ENCODE measurements around the gene DLX4. TPM values are rescaled to one million over a fixed set of nuclear protein-coding genes. Genes with fewer than 3 reads are reported as not detected.
A peak's percentile ranks its signal among the peaks of the same experiment; 100 is the strongest.

Gene DLX4
- total and polyA plus RNA-seq, 2 of the 4 experiments (the other 2 are of a cell fraction), result not detected

GRCh38 chr17:49997773-49998703, 29.0 kb downstream of the DLX4 start:
- H2BK120ac ChIP-seq (ENCODE audit: low read depth, low read length), result no peak overlapping the region
- H3K4me2 ChIP-seq (ENCODE audit: low read depth, low read length), result no peak overlapping the region
- dilution Hi-C loops (cut with HindIII; ENCODE audit: low sequenced_read_pairs, unreplicated experiment) (no loop called here), intact Hi-C loops (cut with micrococcal nuclease) (loop anchor here (1.0 to 5.0 kb wide), 6 partner anchors 46 to 428 kb away; no protein-coding TSS in a partner anchor), in situ Hi-C loops (cut with MboI; ENCODE audit: low sequenced_read_pairs) (loop anchor here (5.0 to 10.0 kb wide), 3 partner anchors 136 to 426 kb away; partner anchors contain the start of gene SLC35B1)
- no peak overlapping the region for H3K4ac ChIP-seq (ENCODE audit: low read depth, low read length)
- no peak overlapping the region for H4K8ac ChIP-seq (ENCODE audit: low read depth in 2 of 2, low read length in 2 of 2)
- CTCF ChIA-PET, result interaction anchor here (0.6 to 3.7 kb wide), 6 partner anchors 98 to 352 kb away, joined by 3 to 21 read pairs (median 4); no protein-coding TSS in a partner anchor
- POLR2A ChIA-PET (ENCODE audit: unreplicated experiment), result no interaction called here
- peaks cover 4% of the 10 kb centered on the region; the same call in 1 of the 2 replicates for H4K20me1 ChIP-seq (ENCODE audit: insufficient read depth, low read length)
- peaks cover 2% of the 10 kb centered on the region; the same call in 1 of the 2 replicates for H3K9me3 ChIP-seq (ENCODE audit: control insufficient read depth, insufficient read depth, low read length)
- no peaks in the 10 kb centered on the region for H3K79me1 ChIP-seq (ENCODE audit: low read depth in 1 of 2, low read length in 2 of 2)
- no peak overlapping the region for H3K9ac ChIP-seq (ENCODE audit: low read depth, low read length)
- H3K23ac ChIP-seq (ENCODE audit: low read depth, low read length), result no peak overlapping the region
- no peak overlapping the region for H2BK5ac ChIP-seq (ENCODE audit: low read depth, low read length, poor library complexity, severe bottlenecking)
- no peak overlapping the region for H2AK9ac ChIP-seq (replicated peaks; ENCODE audit: low read depth, low read length, poor library complexity)
- no peaks in the 10 kb centered on the region for H3K9me1 ChIP-seq (ENCODE audit: insufficient read depth, low read length)
- peaks cover 73% of the 10 kb centered on the region for H3K27me3 ChIP-seq (ENCODE audit: control insufficient read depth, insufficient read depth, low read length)
- ATAC-seq (ENCODE audit: low read depth) (peak; percentile 73), DNase-seq (peak; percentile 77)
- no peak overlapping the region for H2BK20ac ChIP-seq (ENCODE audit: low read depth, low read length)
- H4K91ac ChIP-seq (ENCODE audit: insufficient read depth, low read depth, low read length), result no peak overlapping the region
- peaks cover 3% of the 10 kb centered on the region; the same call in 1 of the 2 replicates for H3K4me1 ChIP-seq (ENCODE audit: control insufficient read depth, insufficient read depth, low read length)
- H3K36me3 ChIP-seq (ENCODE audit: control insufficient read depth, insufficient read depth, low read length), result no peaks in the 10 kb centered on the region
- H2BK15ac ChIP-seq (ENCODE audit: low read depth, low read length), result no peak overlapping the region
- BruUV-seq (replicated peaks), result no TSS peak
- H3K18ac ChIP-seq (ENCODE audit: low read depth, low read length), result no peak overlapping the region
- no peak overlapping the region for H3K56ac ChIP-seq (ENCODE audit: extremely low read depth, insufficient read depth, low read length)
- no peak overlapping the region for H4K5ac ChIP-seq (ENCODE audit: low read depth, low read length)
- 20% methylated on average over 6 of the region's 20 CpGs; no CpG with 5 or more reads in 1 of the 2 experiments for WGBS, 2 experiments (ENCODE audit: extremely low coverage in 2 of 2, insufficient read length in 1 of 2)
- no peak overlapping the region for H3K27ac ChIP-seq (ENCODE audit: insufficient read depth, low read length)
- no peak overlapping the region for H3K4me3 ChIP-seq (ENCODE audit: insufficient read depth, low read depth, low read length)
- no peak overlapping the region for H2AK5ac ChIP-seq (ENCODE audit: low read depth, low read length)
- H3K14ac ChIP-seq (replicated peaks; ENCODE audit: low read depth, low read length), result no peak overlapping the region
- H2AFZ ChIP-seq (replicated peaks; ENCODE audit: low read length, poor library complexity), result peak overlapping the region; percentile 45
- no peak for TF ChIP-seq NFE2L2 (IDR thresholded peaks at IDR 0.05; ENCODE audit: low read depth, low read length)
- no peak for TF ChIP-seq POLR2A (IDR thresholded peaks at IDR 0.05; ENCODE audit: low read depth, low read length)
- TF ChIP-seq CEBPB (IDR thresholded peaks at IDR 0.05; ENCODE audit: low read depth, low read length), result no peak
- peak; percentile 96 for TF ChIP-seq RAD21 (IDR thresholded peaks at IDR 0.05; ENCODE audit: low read length)
- TF ChIP-seq MAFK (IDR thresholded peaks at IDR 0.05; ENCODE audit: low read depth, low read length), result no peak
- no peak for TF ChIP-seq MXI1 (IDR thresholded peaks at IDR 0.05; ENCODE audit: borderline replicate concordance, low read depth, low read length)
- peak; percentile 50; the same call in 1 of the 2 replicates for TF ChIP-seq MAZ (IDR thresholded peaks at IDR 0.05; ENCODE audit: borderline replicate concordance, low read depth, low read length)
- TF ChIP-seq, protein P1, sequence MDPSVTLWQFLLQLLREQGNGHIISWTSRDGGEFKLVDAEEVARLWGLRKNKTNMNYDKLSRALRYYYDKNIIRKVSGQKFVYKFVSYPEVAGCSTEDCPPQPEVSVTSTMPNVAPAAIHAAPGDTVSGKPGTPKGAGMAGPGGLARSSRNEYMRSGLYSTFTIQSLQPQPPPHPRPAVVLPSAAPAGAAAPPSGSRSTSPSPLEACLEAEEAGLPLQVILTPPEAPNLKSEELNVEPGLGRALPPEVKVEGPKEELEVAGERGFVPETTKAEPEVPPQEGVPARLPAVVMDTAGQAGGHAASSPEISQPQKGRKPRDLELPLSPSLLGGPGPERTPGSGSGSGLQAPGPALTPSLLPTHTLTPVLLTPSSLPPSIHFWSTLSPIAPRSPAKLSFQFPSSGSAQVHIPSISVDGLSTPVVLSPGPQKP (IDR thresholded peaks at IDR 0.05; ENCODE audit: borderline replicate concordance, low read depth, low read length), result no peak
- peak; percentile 40; the same call in 1 of the 2 replicates for TF ChIP-seq BHLHE40 (IDR thresholded peaks at IDR 0.05; ENCODE audit: low read depth, low read length)
- TF ChIP-seq, protein P2, sequence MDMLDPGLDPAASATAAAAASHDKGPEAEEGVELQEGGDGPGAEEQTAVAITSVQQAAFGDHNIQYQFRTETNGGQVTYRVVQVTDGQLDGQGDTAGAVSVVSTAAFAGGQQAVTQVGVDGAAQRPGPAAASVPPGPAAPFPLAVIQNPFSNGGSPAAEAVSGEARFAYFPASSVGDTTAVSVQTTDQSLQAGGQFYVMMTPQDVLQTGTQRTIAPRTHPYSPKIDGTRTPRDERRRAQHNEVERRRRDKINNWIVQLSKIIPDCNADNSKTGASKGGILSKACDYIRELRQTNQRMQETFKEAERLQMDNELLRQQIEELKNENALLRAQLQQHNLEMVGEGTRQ (IDR thresholded peaks at IDR 0.05; ENCODE audit: low read depth, low read length), result no peak
- no peak for TF ChIP-seq RCOR1 (IDR thresholded peaks at IDR 0.05; ENCODE audit: insufficient replicate concordance, low read length)
- TF ChIP-seq FOS (IDR thresholded peaks at IDR 0.05; ENCODE audit: low read depth, low read length), result no peak
- no peak for TF ChIP-seq RFX5 (IDR thresholded peaks at IDR 0.05; ENCODE audit: low read depth, low read length)

Measured in IMR-90 (cell line).